Measurements from ENCODE around the gene HOXC13.

- TF ChIP-seq CTCF (IDR thresholded peaks at IDR 0.05; ENCODE audit: borderline replicate concordance, extremely low read depth, low read length, poor library complexity, severe bottlenecking) = no peak
- no peak for TF ChIP-seq EZH2 (IDR thresholded peaks at IDR 0.05; ENCODE audit: borderline replicate concordance, low read depth, low read length, severe bottlenecking)
These were observed 47.5 kb downstream of the HOXC13 start for GRCh38 chr12:53985994-53986685.
